Esophagus muscularis mucosa (tissue), 4 donors: ENCODE data around the gene KCNN1. TPM values are rescaled to one million over a fixed set of nuclear protein-coding genes. Genes with fewer than 3 reads are reported as not detected.

Experiments
- DNase-seq: peaks from one replicate; pipeline ENCODE4 v3.0.0-alpha.2; 2017; ENCODE audit errors: extremely low spot score
- H3K27ac ChIP-seq, 4 donors: fragments of 200-600 bp; sonication (generic); replicated peaks in 1 of 4; 1 replicate in 3 of 4; 2 replicates in 1 of 4; pipeline ENCODE4 v1.5.1; 2016 to 2019; ENCODE audit warnings: mild to moderate bottlenecking in 1 of 4
- H3K27me3 ChIP-seq, 4 donors: fragments of 200-600 bp; sonication (generic); one replicate each; pipeline versions ENCODE4 v1.5.1 to v1.6.0; 2016 to 2019
- H3K36me3 ChIP-seq, 4 donors: fragments of 200-600 bp; sonication (generic); one replicate each; pipeline ENCODE4 v1.5.1; 2016 to 2019
- H3K4me1 ChIP-seq, 4 donors: fragments of 200-600 bp; sonication (generic); one replicate each; pipeline ENCODE4 v1.5.1; 2016 to 2019
- H3K4me3 ChIP-seq, 4 donors: fragments of 200-600 bp; sonication (generic); 1 replicate in 2 of 4; 2 replicates in 2 of 4; pipeline ENCODE4 v1.5.1; 2016 to 2019; ENCODE audit warnings: mild to moderate bottlenecking in 4 of 4, moderate library complexity in 1 of 4
- H3K9me3 ChIP-seq, 4 donors: fragments of 200-600 bp; sonication (generic); 1 replicate in 3 of 4; 2 replicates in 1 of 4; pipeline ENCODE4 v1.5.1; 2016 to 2019
- EP300 ChIP-seq: sonication (generic); formaldehyde crosslinking; IDR thresholded peaks from one replicate; pipeline ENCODE4 v1.6.1; 2017; ENCODE audit warnings: antibody characterized with exemption
- POLR2A ChIP-seq: fragments of 450-650 bp; IDR thresholded peaks from one replicate; pipeline ENCODE4 v1.6.1; 2017; ENCODE audit warnings: antibody characterized with exemption, moderate library complexity, mild to moderate bottlenecking, low read depth
- POLR2AphosphoS5 ChIP-seq, 2 donors: sonication (generic); formaldehyde crosslinking; IDR thresholded peaks; one replicate each; pipeline ENCODE4 v1.6.1; 2017; ENCODE audit warnings: antibody characterized with exemption in 2 of 2
- WGBS: methylation state at CpG from one replicate; pipeline ENCODE4 v1.1.5; 2018; 5-methylcytosine and 5-hydroxymethylcytosine counted together
- intact Hi-C: fragments of 100-400 bp; cut with DNase I; formaldehyde crosslinking; loops from one replicate; pipeline ENCODE4 v1.15.1; 2023
- total RNA-seq, 4 donors: library from RNA; depleted of rRNA; stranded (reverse); fragments of >200 nt; gene quantifications; one replicate each; pipeline versions ENCODE4 v1.1.0 to v1.2.1, GENCODE V29; 2016
- TF ChIP-seq, protein P1 (sequence below), 3 experiments: fragments of 200-600 bp in 2 of 3; fragments of 450-650 bp in 1 of 3; sonication (generic) in 2 of 3; IDR thresholded peaks; one replicate each; pipeline ENCODE4 v1.5.1; 2017 to 2019; ENCODE audit warnings: antibody characterized with exemption in 3 of 3, mild to moderate bottlenecking in 2 of 3, moderate library complexity in 1 of 3

The KCNN1 gene
- total RNA-seq, 4 donors from 2014 or later: 0.17 to 0.23 TPM; not detected in 2

DNA sequence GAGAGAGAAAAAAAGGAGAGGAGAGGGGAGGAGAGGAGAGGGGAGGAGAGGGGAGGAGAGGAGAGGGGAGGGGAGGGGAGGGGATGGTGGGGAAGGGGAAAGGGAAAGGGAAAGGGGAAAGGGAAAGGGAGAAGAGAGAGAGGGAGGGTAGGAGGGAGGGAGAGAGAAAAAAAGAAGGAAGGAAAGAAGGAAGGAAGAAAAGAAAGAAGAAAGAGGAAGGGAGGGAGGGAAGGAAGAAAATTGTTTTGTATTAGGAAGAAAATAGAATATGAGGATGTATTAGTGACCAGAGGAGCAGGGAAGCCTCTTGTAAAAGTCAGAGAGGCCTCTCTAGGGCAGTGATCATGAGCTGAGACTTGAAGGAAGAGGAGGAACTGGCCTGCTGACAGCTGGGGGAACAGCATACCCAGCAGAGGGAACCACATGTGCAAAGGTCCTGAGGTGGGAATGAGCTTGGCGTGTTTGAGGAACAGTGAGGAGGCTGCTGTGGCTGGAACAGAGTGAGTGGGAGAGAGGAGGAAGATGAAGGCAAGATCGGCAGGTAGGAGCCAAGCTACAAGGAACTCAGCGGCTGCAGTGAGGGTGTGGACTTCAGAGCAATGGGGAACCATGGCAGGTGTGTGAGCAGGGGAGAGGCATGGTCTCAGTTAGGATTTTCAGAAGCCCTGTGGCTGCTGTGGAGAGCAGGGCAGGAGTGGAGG is 9.6 kb upstream of the KCNN1 start:
- 93% methylated on average over 3 of the region's 3 CpGs for WGBS
- intact Hi-C loops: no loop called here
- H3K27ac ChIP-seq: no peak overlapping the region
- H3K27me3 ChIP-seq: peaks cover 3 to 78% (median 14%) of the 10 kb centered on the region in 4 donors
- H3K4me3 ChIP-seq: no peak overlapping the region
- TF ChIP-seq, protein P1, sequence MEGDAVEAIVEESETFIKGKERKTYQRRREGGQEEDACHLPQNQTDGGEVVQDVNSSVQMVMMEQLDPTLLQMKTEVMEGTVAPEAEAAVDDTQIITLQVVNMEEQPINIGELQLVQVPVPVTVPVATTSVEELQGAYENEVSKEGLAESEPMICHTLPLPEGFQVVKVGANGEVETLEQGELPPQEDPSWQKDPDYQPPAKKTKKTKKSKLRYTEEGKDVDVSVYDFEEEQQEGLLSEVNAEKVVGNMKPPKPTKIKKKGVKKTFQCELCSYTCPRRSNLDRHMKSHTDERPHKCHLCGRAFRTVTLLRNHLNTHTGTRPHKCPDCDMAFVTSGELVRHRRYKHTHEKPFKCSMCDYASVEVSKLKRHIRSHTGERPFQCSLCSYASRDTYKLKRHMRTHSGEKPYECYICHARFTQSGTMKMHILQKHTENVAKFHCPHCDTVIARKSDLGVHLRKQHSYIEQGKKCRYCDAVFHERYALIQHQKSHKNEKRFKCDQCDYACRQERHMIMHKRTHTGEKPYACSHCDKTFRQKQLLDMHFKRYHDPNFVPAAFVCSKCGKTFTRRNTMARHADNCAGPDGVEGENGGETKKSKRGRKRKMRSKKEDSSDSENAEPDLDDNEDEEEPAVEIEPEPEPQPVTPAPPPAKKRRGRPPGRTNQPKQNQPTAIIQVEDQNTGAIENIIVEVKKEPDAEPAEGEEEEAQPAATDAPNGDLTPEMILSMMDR (IDR thresholded peaks at IDR 0.05): no peak
- no peak for TF ChIP-seq EP300
- TF ChIP-seq POLR2AphosphoS5 (IDR thresholded peaks at IDR 0.05): no peak
- TF ChIP-seq POLR2A: no peak
- H3K36me3 ChIP-seq: no peaks in the 10 kb centered on the region
- DNase-seq: no peak
- H3K9me3 ChIP-seq: no peaks in the 10 kb centered on the region
- peaks cover 4 to 7% (median 6%) of the 10 kb centered on the region in 4 donors for H3K4me1 ChIP-seq

DNA sequence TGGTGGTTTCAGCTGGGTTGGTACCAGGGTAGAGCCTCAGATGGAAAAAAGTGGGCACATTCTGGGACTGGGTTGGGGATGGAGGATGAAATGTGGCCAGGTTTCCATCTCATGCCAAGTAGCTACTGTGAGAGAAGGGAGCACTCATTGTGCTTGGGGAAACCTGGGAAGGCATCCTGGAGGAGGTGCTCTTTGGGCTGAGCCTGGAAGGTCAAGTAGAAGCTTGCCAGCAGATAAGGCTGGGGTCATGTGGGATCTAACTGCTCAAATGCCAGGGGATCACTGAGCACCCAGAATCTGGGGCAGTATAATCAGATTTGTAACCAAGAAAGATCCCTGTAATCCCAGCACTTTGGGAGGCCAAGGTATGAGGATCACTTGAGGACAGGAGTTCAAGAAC is 9.0 kb upstream of the KCNN1 start:
- H3K4me1 ChIP-seq: peaks cover 0 to 1% (median 0%) of the 10 kb centered on the region in 4 donors
- no peaks in the 10 kb centered on the region for H3K36me3 ChIP-seq
- no peak for TF ChIP-seq POLR2AphosphoS5 (IDR thresholded peaks at IDR 0.05)
- TF ChIP-seq POLR2A: no peak
- no peak for TF ChIP-seq EP300
- TF ChIP-seq, protein P1 (IDR thresholded peaks at IDR 0.05): no peak
- intact Hi-C loops: no loop called here
- H3K27me3 ChIP-seq: peaks cover 0 to 76% (median 8%) of the 10 kb centered on the region in 4 donors
- no peak overlapping the region for H3K27ac ChIP-seq
- DNase-seq: no peak
- no peaks in the 10 kb centered on the region for H3K9me3 ChIP-seq
- no peak overlapping the region for H3K4me3 ChIP-seq

DNA sequence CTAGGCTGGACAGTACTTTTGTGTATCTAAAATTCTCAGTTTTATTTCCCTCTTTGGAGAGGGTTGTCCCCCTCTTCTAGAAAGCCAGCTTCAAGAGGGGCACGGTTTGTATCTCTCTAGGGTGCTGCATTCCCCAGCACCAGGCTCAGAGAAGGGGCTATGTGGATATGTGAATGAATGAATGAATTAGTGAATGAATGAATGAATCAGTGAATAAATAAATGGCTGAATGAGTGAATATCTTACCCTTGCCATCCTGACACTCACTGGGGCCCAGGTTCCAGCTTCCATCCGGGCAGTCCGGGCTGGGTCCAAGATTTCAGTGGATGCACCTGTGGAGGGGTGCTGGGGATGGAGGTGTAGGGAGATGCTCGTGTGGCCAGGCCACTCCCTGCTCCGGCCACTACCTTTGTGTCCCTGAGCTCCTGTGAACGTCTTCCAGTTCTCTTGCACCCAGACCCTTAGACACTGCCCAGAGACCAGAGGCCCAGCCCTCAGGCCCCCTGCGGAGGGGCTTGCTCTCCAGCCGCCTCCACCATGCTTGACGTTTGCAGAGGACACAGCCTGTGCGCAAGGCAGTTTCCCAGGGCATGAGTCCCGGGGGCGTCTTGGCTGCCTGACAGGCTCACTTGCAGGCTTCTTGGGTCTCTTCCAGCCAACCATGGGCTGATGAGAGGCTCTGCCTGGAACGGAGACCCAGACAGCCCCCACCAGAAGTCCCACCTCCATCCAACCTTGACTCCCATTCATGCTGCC is 2.8 kb upstream of the KCNN1 start:
- 64% methylated on average over 7 of the region's 13 CpGs for WGBS
- Histone ChIP-seq H3K27ac (no peak overlapping the region), H3K36me3 (no peaks in the 10 kb centered on the region), H3K27me3 (peaks cover 0 to 79% (median 17%) of the 10 kb centered on the region in 4 donors), H3K4me3 (no peak overlapping the region), H3K9me3 (no peaks in the 10 kb centered on the region), H3K4me1 (peaks cover 0 to 14% (median 9%) of the 10 kb centered on the region in 4 donors)
- no peak for TF ChIP-seq POLR2AphosphoS5 (IDR thresholded peaks at IDR 0.05)
- TF ChIP-seq, protein P1 (IDR thresholded peaks at IDR 0.05): no peak
- TF ChIP-seq POLR2A: no peak
- no peak for TF ChIP-seq EP300
- no peak for DNase-seq
- intact Hi-C loops: no loop called here

DNA sequence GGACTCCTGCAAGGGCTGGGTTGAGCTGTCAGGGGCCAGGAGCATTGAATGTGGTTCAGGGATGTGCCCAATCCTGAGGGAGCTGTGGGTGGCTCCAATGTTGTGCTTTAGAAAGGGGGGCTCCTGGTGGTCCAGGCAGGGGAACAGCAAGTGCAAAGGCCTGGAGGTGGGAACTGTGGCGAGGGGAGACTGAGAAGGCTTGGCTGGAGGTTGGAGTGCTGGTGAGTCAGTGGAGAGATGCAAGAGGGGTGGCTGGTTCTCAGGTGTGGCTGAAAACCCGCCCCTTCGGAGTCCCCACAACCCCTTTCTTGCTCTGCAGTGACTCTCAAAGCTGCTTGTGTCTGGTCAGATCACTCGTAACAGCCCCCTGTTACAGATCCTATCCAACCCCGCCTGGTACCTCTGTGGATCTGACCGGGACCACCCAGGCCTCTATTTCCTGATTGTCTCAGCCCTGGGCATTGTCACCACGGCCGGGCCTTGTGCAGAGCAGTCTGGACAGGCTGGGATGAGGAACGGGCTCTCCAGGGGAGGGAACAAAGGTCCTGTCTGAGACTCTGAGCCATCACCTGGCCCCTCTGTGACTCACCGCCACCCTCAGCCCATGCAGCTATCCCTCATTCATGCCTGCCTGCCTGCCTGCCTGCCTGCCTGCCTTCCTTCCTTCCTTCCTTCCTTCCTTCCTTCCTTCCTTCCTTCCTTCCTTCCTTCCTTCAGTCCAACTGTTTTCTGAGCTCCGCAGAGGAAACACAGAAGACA is 1.4 kb upstream of the KCNN1 start:
- Histone ChIP-seq H3K4me3 (no peak overlapping the region), H3K27ac (no peak overlapping the region), H3K27me3 (peaks cover 0 to 78% (median 17%) of the 10 kb centered on the region in 4 donors), H3K36me3 (no peaks in the 10 kb centered on the region), H3K4me1 (peaks cover 0 to 14% (median 9%) of the 10 kb centered on the region in 4 donors), H3K9me3 (no peaks in the 10 kb centered on the region)
- intact Hi-C loops: no loop called here
- TF ChIP-seq POLR2AphosphoS5 (IDR thresholded peaks at IDR 0.05): no peak
- TF ChIP-seq, protein P1 (IDR thresholded peaks at IDR 0.05): no peak
- TF ChIP-seq EP300: no peak
- no peak for TF ChIP-seq POLR2A
- DNase-seq: no peak
- WGBS: 77% methylated on average over 11 of the region's 11 CpGs
